Measurements from ENCODE around the gene ZNF664. TPM values are rescaled to one million over a fixed set of nuclear protein-coding genes. Genes with fewer than 3 reads are reported as not detected.

Gene ZNF664
- total and polyA plus RNA-seq, 2 experiments from 2014 or later, result 40.5 to 115 TPM

DNA sequence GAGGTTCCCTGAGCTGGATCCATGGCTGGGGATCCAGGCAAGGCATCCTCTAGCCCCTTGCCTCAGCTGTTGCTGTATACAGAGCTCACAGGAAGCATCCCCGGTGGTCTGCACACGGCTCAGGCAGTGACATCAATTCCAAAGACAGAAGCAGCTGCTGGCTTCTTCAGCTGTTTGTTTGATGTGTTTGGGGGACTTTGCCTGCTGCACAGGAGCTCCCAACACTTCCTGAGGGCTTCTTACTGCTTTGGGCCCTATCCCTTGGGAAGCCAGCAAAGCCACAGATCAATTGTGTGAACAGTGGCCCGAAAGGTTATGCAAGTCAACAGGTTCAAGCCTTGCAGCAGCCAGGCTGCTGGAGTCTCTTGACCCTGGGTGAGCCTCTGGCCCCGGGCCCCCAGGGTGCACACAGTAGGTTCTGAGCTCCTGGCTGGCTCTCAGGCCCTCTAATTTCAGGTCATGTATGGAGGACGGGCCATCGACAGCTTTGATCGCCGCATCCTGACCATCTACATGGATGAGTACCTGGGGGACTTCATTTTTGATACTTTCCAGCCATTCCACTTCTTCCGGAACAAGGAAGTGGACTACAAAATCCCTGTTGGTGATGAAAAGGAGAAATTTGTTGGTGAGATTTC is 43.0 kb upstream of the ZNF664 start:
- H3K4me1 ChIP-seq (ENCODE audit: low read depth), result peaks cover 9% of the 10 kb centered on the region
- H3K36me3 ChIP-seq, result no peaks in the 10 kb centered on the region
- TF ChIP-seq, protein P1, sequence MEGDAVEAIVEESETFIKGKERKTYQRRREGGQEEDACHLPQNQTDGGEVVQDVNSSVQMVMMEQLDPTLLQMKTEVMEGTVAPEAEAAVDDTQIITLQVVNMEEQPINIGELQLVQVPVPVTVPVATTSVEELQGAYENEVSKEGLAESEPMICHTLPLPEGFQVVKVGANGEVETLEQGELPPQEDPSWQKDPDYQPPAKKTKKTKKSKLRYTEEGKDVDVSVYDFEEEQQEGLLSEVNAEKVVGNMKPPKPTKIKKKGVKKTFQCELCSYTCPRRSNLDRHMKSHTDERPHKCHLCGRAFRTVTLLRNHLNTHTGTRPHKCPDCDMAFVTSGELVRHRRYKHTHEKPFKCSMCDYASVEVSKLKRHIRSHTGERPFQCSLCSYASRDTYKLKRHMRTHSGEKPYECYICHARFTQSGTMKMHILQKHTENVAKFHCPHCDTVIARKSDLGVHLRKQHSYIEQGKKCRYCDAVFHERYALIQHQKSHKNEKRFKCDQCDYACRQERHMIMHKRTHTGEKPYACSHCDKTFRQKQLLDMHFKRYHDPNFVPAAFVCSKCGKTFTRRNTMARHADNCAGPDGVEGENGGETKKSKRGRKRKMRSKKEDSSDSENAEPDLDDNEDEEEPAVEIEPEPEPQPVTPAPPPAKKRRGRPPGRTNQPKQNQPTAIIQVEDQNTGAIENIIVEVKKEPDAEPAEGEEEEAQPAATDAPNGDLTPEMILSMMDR (IDR thresholded peaks at IDR 0.05; ENCODE audit: low read depth, low read length), result no peak
- no peaks in the 10 kb centered on the region for H3K9me3 ChIP-seq (ENCODE audit: low read depth)
- no peaks in the 10 kb centered on the region for H3K27me3 ChIP-seq
- H3K4me3 ChIP-seq, result no peak overlapping the region
- no peak overlapping the region for H3K27ac ChIP-seq
- no peak for DNase-seq (ENCODE audit: low read depth in 1 of 2, low spot score in 1 of 2)

DNA sequence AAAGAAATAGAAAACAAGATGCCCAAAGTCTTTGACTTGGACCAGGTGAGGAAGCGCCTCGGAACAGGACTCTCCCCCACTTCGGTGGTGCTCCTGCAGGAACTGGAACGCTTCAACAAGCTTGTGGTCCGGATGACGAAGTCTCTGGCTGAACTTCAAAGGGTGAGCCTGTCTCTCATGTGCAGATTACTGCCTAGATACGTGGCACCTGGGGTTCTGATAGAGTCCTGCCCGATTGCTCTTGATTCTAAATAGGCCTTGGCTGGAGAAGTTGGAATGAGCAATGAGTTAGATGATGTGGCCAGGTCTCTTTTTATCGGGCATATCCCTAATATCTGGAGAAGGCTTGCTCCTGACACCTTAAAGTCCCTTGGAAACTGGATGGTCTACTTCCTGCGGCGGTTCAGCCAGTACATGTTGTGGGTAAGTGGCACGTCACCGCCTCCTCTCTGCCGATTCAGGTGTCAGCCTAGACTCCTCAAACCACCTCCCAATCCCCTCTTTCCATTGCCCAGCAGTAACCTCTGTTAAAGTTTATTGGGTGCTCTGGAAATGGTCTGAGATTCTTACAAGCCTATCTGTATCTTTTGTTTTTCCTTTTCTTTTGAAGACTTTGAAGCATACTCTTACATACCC is 41.2 kb upstream of the ZNF664 start:
- Histone ChIP-seq H3K36me3 (peaks cover 7% of the 10 kb centered on the region), H3K9me3 (ENCODE audit: low read depth) (no peaks in the 10 kb centered on the region), H3K4me3 (no peak overlapping the region), H3K27me3 (no peaks in the 10 kb centered on the region), H3K4me1 (ENCODE audit: low read depth) (peaks cover 9% of the 10 kb centered on the region), H3K27ac (no peak overlapping the region)
- TF ChIP-seq, protein P1 (IDR thresholded peaks at IDR 0.05; ENCODE audit: low read depth, low read length), result no peak
- no peak for DNase-seq (ENCODE audit: low read depth in 1 of 2, low spot score in 1 of 2)

DNA sequence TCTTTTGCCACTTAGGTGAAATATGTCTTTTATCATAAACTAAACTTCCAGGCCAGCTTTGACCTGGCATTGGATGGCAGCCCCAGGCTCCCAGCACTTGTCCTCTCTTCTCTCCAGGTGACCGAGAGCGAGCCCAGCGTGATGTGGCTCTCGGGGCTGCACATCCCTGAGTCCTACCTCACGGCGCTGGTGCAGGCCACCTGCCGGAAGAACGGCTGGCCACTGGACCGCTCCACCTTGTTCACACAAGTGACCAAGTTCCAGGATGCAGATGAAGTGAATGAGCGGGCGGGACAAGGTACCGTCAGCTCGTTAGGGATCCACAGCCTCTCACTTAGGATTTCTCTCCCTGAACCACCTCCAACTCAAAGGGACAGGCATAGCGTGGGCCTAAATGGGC is 39.8 kb upstream of the ZNF664 start:
- Histone ChIP-seq H3K9me3 (ENCODE audit: low read depth) (no peaks in the 10 kb centered on the region), H3K4me3 (no peak overlapping the region), H3K36me3 (peaks cover 9% of the 10 kb centered on the region), H3K4me1 (ENCODE audit: low read depth) (peaks cover 9% of the 10 kb centered on the region), H3K27me3 (no peaks in the 10 kb centered on the region), H3K27ac (no peak overlapping the region)
- TF ChIP-seq, protein P1 (IDR thresholded peaks at IDR 0.05; ENCODE audit: low read depth, low read length), result no peak
- DNase-seq (ENCODE audit: low read depth in 1 of 2, low spot score in 1 of 2), result no peak

DNA sequence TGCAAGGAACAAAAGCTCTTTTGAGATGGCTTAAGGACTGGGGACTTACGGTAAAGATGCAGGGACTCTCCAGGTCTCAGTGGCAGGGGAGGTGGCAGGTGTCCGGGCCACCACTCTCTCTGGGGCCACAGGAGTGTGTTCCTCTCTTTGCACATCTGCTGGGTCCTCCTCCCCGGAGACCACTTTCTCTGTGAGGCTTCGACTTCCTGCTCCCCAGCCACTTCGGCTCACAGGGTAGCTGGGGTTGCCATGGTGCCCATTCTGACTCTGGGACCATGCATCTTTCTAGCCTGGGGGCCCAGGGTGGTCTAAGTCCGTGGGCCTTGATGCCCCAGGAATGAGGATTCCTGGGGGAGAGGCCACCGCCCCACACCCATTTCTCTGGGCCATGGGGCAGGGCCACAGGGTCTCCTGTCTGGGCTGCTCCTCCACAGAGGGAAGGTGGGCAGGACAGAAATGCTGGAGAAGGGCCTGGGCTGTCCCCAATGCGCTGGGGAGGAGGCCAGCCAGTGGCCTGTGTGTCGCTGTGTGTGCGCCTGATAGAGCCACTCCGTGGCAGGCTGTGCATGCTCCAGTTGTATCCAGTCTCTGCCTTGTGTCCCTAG is 38.9 kb upstream of the ZNF664 start:
- H3K27me3 ChIP-seq, result no peaks in the 10 kb centered on the region
- DNase-seq (ENCODE audit: low read depth in 1 of 2, low spot score in 1 of 2), result no peak
- no peak overlapping the region for H3K4me3 ChIP-seq
- H3K9me3 ChIP-seq (ENCODE audit: low read depth), result no peaks in the 10 kb centered on the region
- TF ChIP-seq, protein P1 (IDR thresholded peaks at IDR 0.05; ENCODE audit: low read depth, low read length), result no peak
- H3K27ac ChIP-seq, result no peak overlapping the region
- H3K36me3 ChIP-seq, result peaks cover 9% of the 10 kb centered on the region
- peaks cover 1% of the 10 kb centered on the region for H3K4me1 ChIP-seq (ENCODE audit: low read depth)

DNA sequence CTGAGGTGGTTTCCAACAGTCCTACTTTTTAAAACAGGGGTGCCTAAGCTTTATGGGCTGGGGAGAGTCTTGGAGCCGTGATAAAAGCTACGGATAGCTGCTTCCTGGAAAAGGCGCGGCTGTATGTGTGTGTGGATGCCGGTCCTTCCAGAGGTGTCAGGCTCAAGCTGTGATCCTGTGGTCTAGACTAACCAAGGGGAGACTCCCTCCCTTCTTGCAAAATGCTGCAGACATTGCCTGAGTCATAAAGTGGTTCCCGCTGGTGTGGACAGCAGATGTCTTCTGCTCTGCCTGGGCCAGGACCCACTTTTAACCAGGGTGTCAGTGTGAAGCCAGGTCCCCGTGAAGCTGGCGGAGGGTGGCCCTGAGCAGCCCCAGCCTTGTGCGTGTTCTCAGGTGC is 38.2 kb upstream of the ZNF664 start:
- Histone ChIP-seq H3K27ac (no peak overlapping the region), H3K9me3 (ENCODE audit: low read depth) (no peaks in the 10 kb centered on the region), H3K4me3 (no peak overlapping the region), H3K36me3 (peaks cover 10% of the 10 kb centered on the region), H3K27me3 (no peaks in the 10 kb centered on the region), H3K4me1 (ENCODE audit: low read depth) (no peaks in the 10 kb centered on the region)
- TF ChIP-seq, protein P1 (IDR thresholded peaks at IDR 0.05; ENCODE audit: low read depth, low read length), result no peak
- DNase-seq (ENCODE audit: low read depth in 1 of 2, low spot score in 1 of 2), result peak in 1 of 2 donors; percentile 51
